IMR-90 (cell line): Measurements from ENCODE around the gene ERC2. TPM values are rescaled to one million over a fixed set of nuclear protein-coding genes. Genes with fewer than 3 reads are reported as not detected.

ENCODE experiments used
- ATAC-seq: fragments of 200-7000 bp; cut with Tn5 transposase; 2 replicates; pipeline ENCODE4 v1.9.1; 2020; ENCODE audit warnings: low read depth, mild to moderate bottlenecking, moderate library complexity
- BruUV-seq: library from RNA; stranded (reverse); fragments of 400-500 nt; replicated peaks from 2 replicates; lab custom pipeline; 2021; lab: Mats Ljungman, UMichigan
- CTCF ChIA-PET: fragments of 300-600 bp; formaldehyde crosslinking; extraction: SDS; loops from one replicate; lab custom pipeline; 2021; ENCODE audit warnings: antibody characterized with exemption; lab: Yijun Ruan, JAX
- POLR2A ChIA-PET: fragments of 300-600 bp; sonication (Branson Sonifier 250); formaldehyde crosslinking; loops from one replicate; lab custom pipeline; 2022; ENCODE audit warnings: antibody characterized with exemption; ENCODE audit not compliant: unreplicated experiment; lab: Charles Lee
- DNase-seq: peaks from one replicate; pipeline ENCODE4 v3.0.0; 2013
- H2AFZ ChIP-seq: replicated peaks from 2 replicates; pipeline ENCODE3; 2013; ENCODE audit warnings: low read length, mild to moderate bottlenecking; ENCODE audit not compliant: poor library complexity
- H2AK5ac ChIP-seq: 2 replicates; pipeline ENCODE4 v1.6.1; 2013; ENCODE audit warnings: low read depth, low read length, inconsistent platforms
- H2AK9ac ChIP-seq: replicated peaks from 2 replicates; pipeline ENCODE3; 2013; ENCODE audit warnings: mild to moderate bottlenecking, low read depth, low read length, moderate library complexity; ENCODE audit not compliant: poor library complexity
- H2BK120ac ChIP-seq: 2 replicates; pipeline ENCODE4 v1.6.1; 2013; ENCODE audit warnings: low read depth, low read length, inconsistent platforms
- H2BK15ac ChIP-seq: 3 replicates; pipeline ENCODE4 v1.6.1; 2013; ENCODE audit warnings: low read depth, low read length, inconsistent platforms
- H2BK20ac ChIP-seq: 2 replicates; pipeline ENCODE4 v1.6.1; 2013; ENCODE audit warnings: low read depth, mild to moderate bottlenecking, inconsistent platforms, low read length, moderate library complexity
- H2BK5ac ChIP-seq: 2 replicates; pipeline ENCODE4 v1.6.1; 2013; ENCODE audit warnings: mild to moderate bottlenecking, low read depth, low read length, inconsistent platforms; ENCODE audit not compliant: poor library complexity, severe bottlenecking
- H3K14ac ChIP-seq: replicated peaks from 2 replicates; pipeline ENCODE4 v1.6.1; 2013; ENCODE audit warnings: low read depth, low read length, inconsistent platforms
- H3K18ac ChIP-seq: 2 replicates; pipeline ENCODE4 v1.6.1; 2013; ENCODE audit warnings: low read depth, low read length, control low read depth
- H3K23ac ChIP-seq: 2 replicates; pipeline ENCODE4 v1.6.1; 2013; ENCODE audit warnings: low read depth, low read length, inconsistent platforms
- H3K27ac ChIP-seq: 2 replicates; pipeline ENCODE4 v1.5.1; 2013; ENCODE audit warnings: mild to moderate bottlenecking, control low read depth, low read length; ENCODE audit not compliant: insufficient read depth
- H3K27me3 ChIP-seq: 2 replicates; pipeline ENCODE4 v1.6.1; 2013; ENCODE audit warnings: low read length; ENCODE audit not compliant: control insufficient read depth, insufficient read depth
- H3K36me3 ChIP-seq: 2 replicates; pipeline ENCODE4 v1.6.1; 2013; ENCODE audit warnings: low read length, mixed read lengths; ENCODE audit not compliant: control insufficient read depth, insufficient read depth
- H3K4ac ChIP-seq: 2 replicates; pipeline ENCODE4 v1.6.1; 2013; ENCODE audit warnings: low read depth, low read length, inconsistent platforms
- H3K4me1 ChIP-seq: 2 replicates; pipeline ENCODE4 v1.6.1; 2013; ENCODE audit warnings: low read length, mixed read lengths; ENCODE audit not compliant: control insufficient read depth, insufficient read depth
- H3K4me2 ChIP-seq: 2 replicates; pipeline ENCODE4 v1.6.1; 2013; ENCODE audit warnings: low read depth, mild to moderate bottlenecking, control low read depth, low read length, moderate library complexity
- H3K4me3 ChIP-seq: 2 replicates; pipeline ENCODE4 v1.5.1; 2013; ENCODE audit warnings: low read depth, mild to moderate bottlenecking, control low read depth, low read length, moderate library complexity; ENCODE audit not compliant: insufficient read depth
- H3K56ac ChIP-seq: 2 replicates; pipeline ENCODE4 v1.6.1; 2013; ENCODE audit warnings: low read length, inconsistent platforms; ENCODE audit not compliant: insufficient read depth; ENCODE audit errors: extremely low read depth
- H3K79me1 ChIP-seq, 2 experiments: 2 replicates each; pipeline ENCODE4 v1.6.1; 2013; ENCODE audit warnings: low read length in 2 of 2, inconsistent platforms in 1 of 2, low read depth in 1 of 2
- H3K9ac ChIP-seq: 2 replicates; pipeline ENCODE4 v1.6.1; 2013; ENCODE audit warnings: low read depth, low read length, control low read depth
- H3K9me1 ChIP-seq: 2 replicates; pipeline ENCODE4 v1.6.1; 2013; ENCODE audit warnings: low read length, inconsistent platforms; ENCODE audit not compliant: insufficient read depth
- H3K9me3 ChIP-seq: 2 replicates; pipeline ENCODE4 v1.6.1; 2013; ENCODE audit warnings: low read length; ENCODE audit not compliant: control insufficient read depth, insufficient read depth
- H4K20me1 ChIP-seq: 2 replicates; pipeline ENCODE4 v1.6.1; 2013; ENCODE audit warnings: low read length, inconsistent platforms; ENCODE audit not compliant: insufficient read depth
- H4K5ac ChIP-seq: 2 replicates; pipeline ENCODE4 v1.6.1; 2013; ENCODE audit warnings: mild to moderate bottlenecking, low read depth, low read length, control low read depth
- H4K8ac ChIP-seq, 2 experiments: 2 replicates each; pipeline ENCODE4 v1.6.1; 2013; ENCODE audit warnings: low read depth in 2 of 2, low read length in 2 of 2, control low read depth in 1 of 2, inconsistent platforms in 1 of 2
- H4K91ac ChIP-seq: 2 replicates; pipeline ENCODE4 v1.6.1; 2013; ENCODE audit warnings: low read depth, low read length, inconsistent platforms; ENCODE audit not compliant: insufficient read depth
- BHLHE40 ChIP-seq: fragments of 150-350 bp; IDR thresholded peaks from 2 replicates; pipeline ENCODE4 v1.6.1; 2016; ENCODE audit warnings: mild to moderate bottlenecking, low read depth, low read length
- CEBPB ChIP-seq: IDR thresholded peaks from 2 replicates; pipeline ENCODE4 v1.6.1; 2012; ENCODE audit warnings: low read depth, low read length, improper control_type of control experiment
- CHD1 ChIP-seq: IDR thresholded peaks from 2 replicates; pipeline ENCODE4 v1.6.1; 2012; ENCODE audit warnings: low read depth, low read length, improper control_type of control experiment
- CTCF ChIP-seq: conservative IDR thresholded peaks from 2 replicates; pipeline ENCODE4 v1.5.1; 2012; ENCODE audit warnings: mild to moderate bottlenecking, low read depth, low read length, improper control_type of control experiment
- ELK1 ChIP-seq: fragments of 150-350 bp; IDR thresholded peaks from 2 replicates; pipeline ENCODE4 v1.6.1; 2016; ENCODE audit warnings: low read depth, mild to moderate bottlenecking, low read length, moderate library complexity, borderline replicate concordance
- FOS ChIP-seq: fragments of 150-350 bp; IDR thresholded peaks from 2 replicates; pipeline ENCODE4 v1.6.1; 2016; ENCODE audit warnings: low read depth, low read length
- MAFK ChIP-seq: IDR thresholded peaks from 2 replicates; pipeline ENCODE4 v1.6.1; 2012; ENCODE audit warnings: low read depth, low read length, improper control_type of control experiment
- MAZ ChIP-seq: IDR thresholded peaks from 2 replicates; pipeline ENCODE4 v1.6.1; 2012; ENCODE audit warnings: low read depth, mild to moderate bottlenecking, low read length, improper control_type of control experiment, moderate library complexity, borderline replicate concordance
- MXI1 ChIP-seq: IDR thresholded peaks from 2 replicates; pipeline ENCODE4 v1.6.1; 2012; ENCODE audit warnings: low read depth, mild to moderate bottlenecking, low read length, moderate library complexity, borderline replicate concordance
- NFE2L2 ChIP-seq: fragments of 150-350 bp; IDR thresholded peaks from 2 replicates; pipeline ENCODE4 v1.6.1; 2016; ENCODE audit warnings: low read depth, mild to moderate bottlenecking, low read length
- POLR2A ChIP-seq: IDR thresholded peaks from 2 replicates; pipeline ENCODE4 v1.6.1; 2012; ENCODE audit warnings: mild to moderate bottlenecking, low read depth, low read length
- RAD21 ChIP-seq: IDR thresholded peaks from 2 replicates; pipeline ENCODE4 v1.6.1; 2012; ENCODE audit warnings: low read length, improper control_type of control experiment
- RCOR1 ChIP-seq: IDR thresholded peaks from 2 replicates; pipeline ENCODE4 v1.6.1; 2012; ENCODE audit warnings: mild to moderate bottlenecking, low read length, improper control_type of control experiment; ENCODE audit not compliant: insufficient replicate concordance
- RFX5 ChIP-seq: IDR thresholded peaks from 2 replicates; pipeline ENCODE4 v1.8.0; 2012; ENCODE audit warnings: low read depth, mild to moderate bottlenecking, low read length, moderate library complexity
- SMC3 ChIP-seq: fragments of 150-350 bp; IDR thresholded peaks from 2 replicates; pipeline ENCODE4 v1.6.1; 2016; ENCODE audit warnings: low read depth, mild to moderate bottlenecking, antibody characterized with exemption, low read length, moderate library complexity
- USF2 ChIP-seq: fragments of 150-350 bp; IDR thresholded peaks from 2 replicates; pipeline ENCODE4 v1.6.1; 2017; ENCODE audit warnings: mild to moderate bottlenecking, antibody characterized with exemption, low read length, low read depth
- WGBS, 2 experiments: methylation state at CpG; one replicate each; pipeline versions ENCODE4 v1.1.5 to v1.1.7; 2013; ENCODE audit warnings: missing lambda C conversion rate in 2 of 2; ENCODE audit not compliant: insufficient read length in 1 of 2; ENCODE audit errors: extremely low coverage in 2 of 2; 5-methylcytosine and 5-hydroxymethylcytosine counted together
- dilution Hi-C: fragments of 300-500 bp; cut with HindIII; formaldehyde crosslinking; loops from one replicate; pipeline ENCODE4 v1.14.3; 2018; ENCODE audit warnings: low sequenced_read_pairs; ENCODE audit not compliant: unreplicated experiment
- in situ Hi-C: fragments of 300-500 bp; cut with MboI; formaldehyde crosslinking; loops from 3 replicates; pipeline ENCODE4 v1.14.3; 2019; ENCODE audit warnings: low sequenced_read_pairs, inconsistent platforms, mixed read lengths
- intact Hi-C: fragments of 100-400 bp; cut with micrococcal nuclease; formaldehyde crosslinking; loops from 2 replicates; pipeline ENCODE4 v1.10.0; 2022
- polyA plus RNA-seq, 3 experiments: library from polyadenylated mRNA; depleted of rRNA; stranded (reverse); fragments of >200 nt; gene quantifications; 2 replicates each; pipeline ENCODE4 v1.2.3, GENCODE V29; 2012; ENCODE audit warnings: low replicate concordance in 1 of 3
- total RNA-seq: library from RNA; depleted of rRNA; stranded (reverse); fragments of >200 nt; gene quantifications from 2 replicates; pipeline ENCODE4 v1.2.3, GENCODE V29; 2012

Gene ERC2
- total and polyA plus RNA-seq, 2 of the 4 experiments (the other 2 are of a cell fraction), result 0.17 to 0.18 TPM

GRCh38 chr3:56180433-56180832, 287.8 kb downstream of the ERC2 start:
- H4K8ac ChIP-seq, result no peak overlapping the region
- no peak overlapping the region for H3K4me2 ChIP-seq
- H2AFZ ChIP-seq, result no peak overlapping the region
- no peaks in the 10 kb centered on the region for H4K20me1 ChIP-seq
- H3K23ac ChIP-seq, result no peak overlapping the region
- TF ChIP-seq FOS (no peak), USF2 (no peak), ELK1 (no peak), MXI1 (no peak), POLR2A (no peak), MAZ (no peak), CEBPB (no peak), MAFK (no peak), CTCF (no peak), SMC3 (no peak), BHLHE40 (no peak), RAD21 (no peak), NFE2L2 (no peak), RFX5 (no peak), CHD1 (no peak), RCOR1 (no peak)
- no peak overlapping the region for H3K27ac ChIP-seq
- H2BK20ac ChIP-seq, result no peak overlapping the region
- H2AK5ac ChIP-seq, result no peak overlapping the region
- H3K9me3 ChIP-seq, result no peaks in the 10 kb centered on the region
- H2BK15ac ChIP-seq, result no peak overlapping the region
- in situ Hi-C loops, result no loop called here
- H3K9me1 ChIP-seq, result no peaks in the 10 kb centered on the region
- no peak overlapping the region for H3K56ac ChIP-seq
- no peak overlapping the region for H3K9ac ChIP-seq
- no peak overlapping the region for H4K5ac ChIP-seq
- POLR2A ChIA-PET, result no interaction called here
- H3K27me3 ChIP-seq, result no peaks in the 10 kb centered on the region
- H3K14ac ChIP-seq, result no peak overlapping the region
- no peak for DNase-seq
- WGBS, 2 experiments, result no CpG with 5 or more reads among the region's 2 CpGs
- CTCF ChIA-PET, result no interaction called here
- ATAC-seq, result no peak
- H3K18ac ChIP-seq, result no peak overlapping the region
- no peak overlapping the region for H2AK9ac ChIP-seq
- intact Hi-C loops, result no loop called here
- H2BK5ac ChIP-seq, result no peak overlapping the region
- BruUV-seq, result no TSS peak
- no peak overlapping the region for H2BK120ac ChIP-seq
- no peaks in the 10 kb centered on the region for H3K4me1 ChIP-seq
- no peaks in the 10 kb centered on the region for H3K79me1 ChIP-seq
- no peak overlapping the region for H3K4me3 ChIP-seq
- dilution Hi-C loops, result no loop called here
- no peak overlapping the region for H3K4ac ChIP-seq
- H4K91ac ChIP-seq, result no peak overlapping the region
- H3K36me3 ChIP-seq, result no peaks in the 10 kb centered on the region
